C4-2B (cell line): ENCODE results near the gene FOXK1.

Source experiments
- CTCF ChIP-seq: fragments of 450-650 bp; conservative IDR thresholded peaks from 2 replicates; pipeline ENCODE4 v1.5.1; 2017; ENCODE audit warnings: mild to moderate bottlenecking
- ZFX ChIP-seq: fragments of 450-650 bp; IDR thresholded peaks from 2 replicates; pipeline ENCODE4 v1.6.1; 2017

GRCh38 chr7:4774658-4775249 is 92.7 kb downstream of the FOXK1 start:
- no peak for TF ChIP-seq CTCF
- no peak for TF ChIP-seq ZFX
